IPS-15b (cell line): Measurements from ENCODE around the gene KSR1.
"Not testable (repeated sequence)": the region's sequence is repeated elsewhere in the genome, so short reads cannot be mapped to it uniquely, and the experiment has no call there.

ENCODE experiments used
- H3K27me3 ChIP-seq: one replicate; pipeline ENCODE4 v1.6.1; 2013; ENCODE audit warnings: low read length; ENCODE audit not compliant: control insufficient read depth, insufficient read depth
- H3K36me3 ChIP-seq: one replicate; pipeline ENCODE4 v1.6.1; 2013; ENCODE audit warnings: low read length; ENCODE audit not compliant: control insufficient read depth, insufficient read depth
- H3K4me1 ChIP-seq: one replicate; pipeline ENCODE4 v1.6.1; 2013; ENCODE audit warnings: mild to moderate bottlenecking, low read length; ENCODE audit not compliant: control insufficient read depth, insufficient read depth
- H3K4me3 ChIP-seq: one replicate; pipeline ENCODE4 v1.5.1; 2013; ENCODE audit warnings: low read depth, low read length
- H3K9ac ChIP-seq: one replicate; pipeline ENCODE4 v1.6.1; 2013; ENCODE audit warnings: low read depth, mild to moderate bottlenecking, low read length
- H3K9me3 ChIP-seq: one replicate; pipeline ENCODE4 v1.6.1; 2013; ENCODE audit warnings: mild to moderate bottlenecking, low read length; ENCODE audit not compliant: control insufficient read depth, insufficient read depth

Gene KSR1

GRCh38 chr17:27654654-27655524, 198.6 kb downstream of the KSR1 start:
- Histone ChIP-seq H3K9ac (no peak overlapping the region), H3K36me3 (no peaks in the 10 kb centered on the region), H3K27me3 (no peaks in the 10 kb centered on the region), H3K9me3 (no peaks in the 10 kb centered on the region), H3K4me3 (no peak overlapping the region), H3K4me1 (no peaks in the 10 kb centered on the region)

GRCh38 chr17:27655525-27656111, 199.4 kb downstream of the KSR1 start:
- not testable (repeated sequence) for H3K27me3 ChIP-seq, H3K36me3 ChIP-seq, H3K9ac ChIP-seq, H3K9me3 ChIP-seq, H3K4me3 ChIP-seq, H3K4me1 ChIP-seq

- not testable (repeated sequence) for H3K4me1 ChIP-seq, H3K9ac ChIP-seq, H3K4me3 ChIP-seq, H3K27me3 ChIP-seq, H3K9me3 ChIP-seq, H3K36me3 ChIP-seq
Observed at GRCh38 chr17:27656620-27657019, 200.4 kb downstream of the KSR1 start.

GRCh38 chr17:27657620-27658019, 201.4 kb downstream of the KSR1 start:
- Histone ChIP-seq H3K4me1 (no peaks in the 10 kb centered on the region), H3K36me3 (no peaks in the 10 kb centered on the region), H3K9ac (no peak overlapping the region), H3K4me3 (no peak overlapping the region), H3K27me3 (no peaks in the 10 kb centered on the region), H3K9me3 (no peaks in the 10 kb centered on the region)

- Histone ChIP-seq H3K4me3 (no peak overlapping the region), H3K4me1 (no peaks in the 10 kb centered on the region), H3K36me3 (no peaks in the 10 kb centered on the region), H3K9me3 (no peaks in the 10 kb centered on the region), H3K27me3 (no peaks in the 10 kb centered on the region), H3K9ac (no peak overlapping the region)
Observed at GRCh38 chr17:27659683-27660082, 203.4 kb downstream of the KSR1 start.

GRCh38 chr17:27660436-27660835, 204.2 kb downstream of the KSR1 start:
- Histone ChIP-seq H3K36me3 (no peaks in the 10 kb centered on the region), H3K4me3 (no peak overlapping the region), H3K9ac (no peak overlapping the region), H3K9me3 (no peaks in the 10 kb centered on the region), H3K4me1 (no peaks in the 10 kb centered on the region), H3K27me3 (no peaks in the 10 kb centered on the region)

- H3K4me1 ChIP-seq = no peaks in the 10 kb centered on the region
- H3K4me3 ChIP-seq = no peak overlapping the region
- no peak overlapping the region for H3K9ac ChIP-seq
- H3K36me3 ChIP-seq = no peaks in the 10 kb centered on the region
- H3K9me3 ChIP-seq = no peaks in the 10 kb centered on the region
- no peaks in the 10 kb centered on the region for H3K27me3 ChIP-seq
Observed at GRCh38 chr17:27663936-27664605, 207.8 kb downstream of the KSR1 start.

- no peak overlapping the region for H3K9ac ChIP-seq
- no peaks in the 10 kb centered on the region for H3K9me3 ChIP-seq
- no peaks in the 10 kb centered on the region for H3K36me3 ChIP-seq
- no peaks in the 10 kb centered on the region for H3K27me3 ChIP-seq
- H3K4me3 ChIP-seq = no peak overlapping the region
- no peaks in the 10 kb centered on the region for H3K4me1 ChIP-seq
Observed at GRCh38 chr17:27664606-27664965, 208.3 kb downstream of the KSR1 start.

- Histone ChIP-seq H3K9ac (no peak overlapping the region), H3K4me3 (no peak overlapping the region), H3K4me1 (no peaks in the 10 kb centered on the region), H3K27me3 (no peaks in the 10 kb centered on the region), H3K36me3 (no peaks in the 10 kb centered on the region), H3K9me3 (no peaks in the 10 kb centered on the region)
Observed at GRCh38 chr17:27665549-27665948, 209.3 kb downstream of the KSR1 start.

- H3K36me3 ChIP-seq, H3K27me3 ChIP-seq, H3K9me3 ChIP-seq, H3K9ac ChIP-seq, H3K4me3 ChIP-seq, H3K4me1 ChIP-seq: not testable (repeated sequence)
Observed at GRCh38 chr17:27666270-27666669, 210.0 kb downstream of the KSR1 start.

- H3K9ac ChIP-seq = no peak overlapping the region
- no peaks in the 10 kb centered on the region for H3K9me3 ChIP-seq
- H3K27me3 ChIP-seq = no peaks in the 10 kb centered on the region
- H3K4me3 ChIP-seq = no peak overlapping the region
- H3K36me3 ChIP-seq = no peaks in the 10 kb centered on the region
- H3K4me1 ChIP-seq = no peaks in the 10 kb centered on the region
Observed at GRCh38 chr17:27666831-27667560, 210.7 kb downstream of the KSR1 start.
